Mammary epithelial cell (primary cell): ENCODE data around the gene NRIP3.

Experiments used
- EZH2 ChIP-seq: IDR thresholded peaks from 2 replicates; pipeline ENCODE4 v1.6.1; 2012; ENCODE audit warnings: low read length, inconsistent platforms, borderline replicate concordance
- TF ChIP-seq, protein P1 (sequence below), 2 donors: IDR thresholded peaks in 1 of 2; conservative IDR thresholded peaks in 1 of 2; 2 replicates each; pipeline ENCODE4 v1.5.1; 2011 to 2012; ENCODE audit warnings: inconsistent platforms in 2 of 2, low read length in 2 of 2, mild to moderate bottlenecking in 2 of 2, control low read depth in 1 of 2, low read depth in 1 of 2; ENCODE audit not compliant: insufficient read depth in 1 of 2; ENCODE audit errors: extremely low read depth in 1 of 2

DNA sequence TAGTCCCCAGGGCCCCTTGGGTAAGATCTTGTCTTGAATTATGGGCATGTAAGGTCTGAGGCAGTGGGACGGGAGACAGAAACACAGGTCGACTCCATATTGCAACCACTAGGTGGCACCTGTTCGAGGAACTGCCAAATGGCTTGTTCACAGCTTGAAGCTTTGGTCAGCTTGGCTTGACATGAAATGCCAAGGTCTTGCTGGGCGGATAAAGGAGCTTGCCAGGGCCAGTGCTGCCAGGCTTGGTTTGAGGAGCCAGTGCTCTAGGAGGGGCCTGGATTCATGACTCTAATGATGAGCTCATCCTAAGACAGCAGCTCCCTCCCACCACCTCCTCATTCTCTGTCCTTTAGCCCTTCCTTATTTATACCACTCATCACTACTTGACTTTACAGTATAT, 11.9 kb upstream of the NRIP3 start:
- TF ChIP-seq, protein P1, sequence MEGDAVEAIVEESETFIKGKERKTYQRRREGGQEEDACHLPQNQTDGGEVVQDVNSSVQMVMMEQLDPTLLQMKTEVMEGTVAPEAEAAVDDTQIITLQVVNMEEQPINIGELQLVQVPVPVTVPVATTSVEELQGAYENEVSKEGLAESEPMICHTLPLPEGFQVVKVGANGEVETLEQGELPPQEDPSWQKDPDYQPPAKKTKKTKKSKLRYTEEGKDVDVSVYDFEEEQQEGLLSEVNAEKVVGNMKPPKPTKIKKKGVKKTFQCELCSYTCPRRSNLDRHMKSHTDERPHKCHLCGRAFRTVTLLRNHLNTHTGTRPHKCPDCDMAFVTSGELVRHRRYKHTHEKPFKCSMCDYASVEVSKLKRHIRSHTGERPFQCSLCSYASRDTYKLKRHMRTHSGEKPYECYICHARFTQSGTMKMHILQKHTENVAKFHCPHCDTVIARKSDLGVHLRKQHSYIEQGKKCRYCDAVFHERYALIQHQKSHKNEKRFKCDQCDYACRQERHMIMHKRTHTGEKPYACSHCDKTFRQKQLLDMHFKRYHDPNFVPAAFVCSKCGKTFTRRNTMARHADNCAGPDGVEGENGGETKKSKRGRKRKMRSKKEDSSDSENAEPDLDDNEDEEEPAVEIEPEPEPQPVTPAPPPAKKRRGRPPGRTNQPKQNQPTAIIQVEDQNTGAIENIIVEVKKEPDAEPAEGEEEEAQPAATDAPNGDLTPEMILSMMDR (conservative IDR thresholded peaks at IDR 0.05 in 1 of 2, IDR thresholded peaks at IDR 0.05 in 1 of 2; ENCODE audit: extremely low read depth in 1 of 2, insufficient read depth in 1 of 2, low read depth in 1 of 2, low read length in 2 of 2) = peak; percentile 85 to 96
- no peak for TF ChIP-seq EZH2
